Measurements from ENCODE around the gene PDK1. TPM values are rescaled to one million over a fixed set of nuclear protein-coding genes. Genes with fewer than 3 reads are reported as not detected.
A peak's percentile ranks its signal among the peaks of the same experiment; 100 is the strongest.

The PDK1 gene
- total RNA-seq, 3 donors from 2014 or later, result 18.3 to 22.9 (median 19.5) TPM

GRCh38 chr2:172624996-172625395, 69.1 kb downstream of the PDK1 start:
- Mint-ChIP-seq H3K36me3 (ENCODE audit: insufficient read depth) (peaks cover 26% of the 10 kb centered on the region), H3K9me3 (no peaks in the 10 kb centered on the region), H3K27me3 (ENCODE audit: low read depth) (no peaks in the 10 kb centered on the region), H3K4me1 (ENCODE audit: low read depth) (no peaks in the 10 kb centered on the region), H3K4me3 (no peak overlapping the region)
- no peak for DNase-seq
- ATAC-seq, result no peak

DNA sequence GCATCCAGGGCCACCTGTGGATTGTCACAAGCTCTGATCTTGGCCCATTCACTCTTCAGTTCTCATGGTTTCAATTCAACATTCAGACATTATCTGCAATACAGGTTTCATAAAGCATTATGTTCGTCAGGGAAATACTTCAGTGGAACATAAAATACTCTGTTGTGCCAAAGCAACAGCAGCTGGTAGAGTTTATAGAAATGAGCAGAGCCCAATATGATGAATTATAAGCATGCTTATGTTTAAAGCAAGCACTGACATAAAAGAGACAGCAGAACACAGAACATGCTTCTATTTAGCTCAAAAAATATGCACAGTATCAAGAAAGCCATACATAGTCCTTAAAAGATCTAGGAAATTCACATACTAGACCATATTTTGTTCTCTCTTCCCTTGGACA, 71.3 kb downstream of the PDK1 start:
- Mint-ChIP-seq H3K36me3 (ENCODE audit: insufficient read depth) (peaks cover 28% of the 10 kb centered on the region), H3K4me3 (no peak overlapping the region), H3K9me3 (no peaks in the 10 kb centered on the region), H3K4me1 (ENCODE audit: low read depth) (no peaks in the 10 kb centered on the region), H3K27me3 (ENCODE audit: low read depth) (no peaks in the 10 kb centered on the region)
- ATAC-seq, result no peak
- DNase-seq, result no peak

DNA sequence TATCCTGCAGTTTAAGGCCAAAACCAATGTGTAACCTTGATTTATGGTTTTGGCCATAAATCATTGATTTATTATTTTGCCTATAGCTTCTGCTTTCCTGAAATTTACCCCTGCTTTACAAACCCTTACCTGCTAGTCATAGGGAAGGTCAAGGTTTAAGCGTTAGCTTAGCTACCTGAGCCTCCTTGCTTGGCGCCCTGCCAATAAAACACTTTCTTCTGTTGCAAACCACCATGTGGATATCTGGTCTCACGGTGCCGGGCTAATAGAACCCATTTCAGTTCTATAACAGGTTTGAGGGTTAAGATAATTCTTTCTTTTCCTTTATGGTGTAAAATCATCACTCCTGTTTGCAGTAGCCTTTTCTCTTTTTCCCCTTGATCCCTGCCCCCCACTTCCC, 72.2 kb downstream of the PDK1 start:
- H3K4me1 Mint-ChIP-seq (ENCODE audit: low read depth), result no peaks in the 10 kb centered on the region
- no peak overlapping the region for H3K4me3 Mint-ChIP-seq
- H3K27me3 Mint-ChIP-seq (ENCODE audit: low read depth), result no peaks in the 10 kb centered on the region
- no peak for ATAC-seq
- H3K36me3 Mint-ChIP-seq (ENCODE audit: insufficient read depth), result peaks cover 28% of the 10 kb centered on the region
- no peak for DNase-seq
- H3K9me3 Mint-ChIP-seq, result no peaks in the 10 kb centered on the region

- Mint-ChIP-seq H3K4me1 (ENCODE audit: low read depth) (no peaks in the 10 kb centered on the region), H3K36me3 (ENCODE audit: insufficient read depth) (peaks cover 26% of the 10 kb centered on the region), H3K9me3 (no peaks in the 10 kb centered on the region), H3K27me3 (ENCODE audit: low read depth) (no peaks in the 10 kb centered on the region), H3K4me3 (no peak overlapping the region)
- ATAC-seq (no peak), DNase-seq (no peak)
These were observed 73.7 kb downstream of the PDK1 start for GRCh38 chr2:172629586-172629985.

DNA sequence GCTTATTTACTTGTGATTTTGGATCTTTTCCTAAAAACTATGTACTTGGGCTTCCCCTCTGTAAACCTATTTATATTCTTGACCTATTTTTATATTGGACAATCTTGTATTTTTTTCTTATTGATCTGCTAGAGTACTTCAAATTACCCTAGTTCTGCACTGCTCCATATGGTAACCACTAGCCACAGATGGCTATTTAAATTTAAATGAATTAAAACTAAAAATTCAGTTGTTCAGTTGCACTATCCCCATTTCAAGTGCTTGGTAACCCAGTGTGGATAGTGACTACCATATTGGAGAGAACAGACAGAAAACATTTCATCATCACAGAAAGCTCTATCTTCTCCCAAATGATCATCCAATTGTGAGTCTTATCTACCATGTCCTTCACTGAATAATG, 74.3 kb downstream of the PDK1 start:
- H3K9me3 Mint-ChIP-seq, result no peaks in the 10 kb centered on the region
- no peaks in the 10 kb centered on the region for H3K4me1 Mint-ChIP-seq (ENCODE audit: low read depth)
- no peaks in the 10 kb centered on the region for H3K27me3 Mint-ChIP-seq (ENCODE audit: low read depth)

DNA sequence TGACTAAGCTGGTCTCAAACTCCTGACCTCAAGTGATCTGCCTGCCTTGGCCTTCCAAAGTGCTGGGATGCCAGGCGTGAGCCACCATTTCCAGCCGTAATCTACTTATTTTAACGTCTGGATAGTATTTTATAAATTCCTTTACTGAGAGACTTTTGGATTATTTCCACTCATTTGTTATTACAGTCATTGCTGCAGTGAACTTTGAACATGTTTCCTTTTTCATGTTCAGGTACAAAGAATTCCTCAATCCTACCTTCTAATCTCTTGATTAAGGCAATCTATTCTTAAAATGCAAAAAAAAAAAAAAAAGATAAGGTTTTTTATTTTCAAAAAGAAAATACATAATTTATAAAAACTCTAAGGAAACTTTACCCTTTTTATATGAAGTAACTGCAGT, 78.6 kb downstream of the PDK1 start:
- Mint-ChIP-seq H3K27me3 (ENCODE audit: low read depth) (no peaks in the 10 kb centered on the region), H3K9me3 (no peaks in the 10 kb centered on the region), H3K4me3 (no peak overlapping the region), H3K4me1 (ENCODE audit: low read depth) (no peaks in the 10 kb centered on the region), H3K36me3 (ENCODE audit: insufficient read depth) (peaks cover 5% of the 10 kb centered on the region)
- no peak for ATAC-seq
- no peak for DNase-seq

More for the DNA sequence above, 74.3 kb downstream of the PDK1 start:
- ATAC-seq (no peak), DNase-seq (no peak)
- H3K4me3 Mint-ChIP-seq, result no peak overlapping the region
- peaks cover 25% of the 10 kb centered on the region for H3K36me3 Mint-ChIP-seq (ENCODE audit: insufficient read depth)

- Mint-ChIP-seq H3K27me3 (ENCODE audit: low read depth) (no peaks in the 10 kb centered on the region), H3K36me3 (ENCODE audit: insufficient read depth) (peaks cover 2% of the 10 kb centered on the region), H3K9me3 (no peaks in the 10 kb centered on the region), H3K4me3 (no peak overlapping the region), H3K4me1 (ENCODE audit: low read depth) (peaks cover 2% of the 10 kb centered on the region)
- DNase-seq (no peak), ATAC-seq (no peak)
These were observed 79.7 kb downstream of the PDK1 start for GRCh38 chr2:172635548-172635947.

GRCh38 chr2:172639256-172639655, 83.4 kb downstream of the PDK1 start:
- Mint-ChIP-seq H3K36me3 (ENCODE audit: insufficient read depth) (no peaks in the 10 kb centered on the region), H3K27me3 (ENCODE audit: low read depth) (peaks cover 2% of the 10 kb centered on the region), H3K4me1 (ENCODE audit: low read depth) (peaks cover 2% of the 10 kb centered on the region), H3K9me3 (no peaks in the 10 kb centered on the region), H3K4me3 (no peak overlapping the region)
- DNase-seq, result no peak
- ATAC-seq, result no peak

GRCh38 chr2:172639823-172640222, 83.9 kb downstream of the PDK1 start:
- peak; percentile 83 to 90 for ATAC-seq
- no peaks in the 10 kb centered on the region for H3K36me3 Mint-ChIP-seq (ENCODE audit: insufficient read depth)

DNA sequence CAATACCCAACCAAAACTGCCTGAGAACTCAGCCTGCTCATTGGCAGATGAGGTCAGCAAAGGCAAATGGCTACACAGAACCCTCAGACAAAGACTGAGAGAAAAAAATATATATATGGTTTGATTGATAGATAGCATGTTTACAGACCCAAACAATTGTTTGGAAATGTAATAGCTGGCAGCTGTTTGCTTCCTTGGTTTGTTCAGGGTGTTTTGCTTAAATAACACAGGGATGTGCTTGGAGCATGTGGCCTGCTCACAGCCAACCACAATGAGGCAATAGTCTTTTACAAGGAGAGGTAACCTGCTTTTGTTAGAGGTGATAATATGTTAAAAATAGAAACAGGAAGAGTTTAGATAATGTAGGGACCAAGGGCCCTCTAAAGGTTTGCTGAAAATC, 84.5 kb downstream of the PDK1 start:
- Mint-ChIP-seq H3K4me3 (no peak overlapping the region), H3K9me3 (no peaks in the 10 kb centered on the region), H3K36me3 (ENCODE audit: insufficient read depth) (no peaks in the 10 kb centered on the region), H3K4me1 (ENCODE audit: low read depth) (peaks cover 2% of the 10 kb centered on the region), H3K27me3 (ENCODE audit: low read depth) (peaks cover 2% of the 10 kb centered on the region)
- DNase-seq (no peak), ATAC-seq (no peak)

More at GRCh38 chr2:172639823-172640222, 83.9 kb downstream of the PDK1 start:
- Mint-ChIP-seq H3K4me1 (ENCODE audit: low read depth) (peaks cover 2% of the 10 kb centered on the region), H3K4me3 (no peak overlapping the region), H3K27me3 (ENCODE audit: low read depth) (peaks cover 2% of the 10 kb centered on the region), H3K9me3 (no peaks in the 10 kb centered on the region)
- DNase-seq, result no peak

- H3K4me1 Mint-ChIP-seq (ENCODE audit: low read depth), result peaks cover 2% of the 10 kb centered on the region
- no peaks in the 10 kb centered on the region for H3K9me3 Mint-ChIP-seq
- no peaks in the 10 kb centered on the region for H3K36me3 Mint-ChIP-seq (ENCODE audit: insufficient read depth)
- ATAC-seq (no peak), DNase-seq (no peak)
- H3K27me3 Mint-ChIP-seq (ENCODE audit: low read depth), result peaks cover 5% of the 10 kb centered on the region
- H3K4me3 Mint-ChIP-seq, result no peak overlapping the region
These were observed 86.6 kb downstream of the PDK1 start for GRCh38 chr2:172642301-172643020.

GRCh38 chr2:172643142-172643541, 87.3 kb downstream of the PDK1 start:
- peaks cover 5% of the 10 kb centered on the region for H3K27me3 Mint-ChIP-seq (ENCODE audit: low read depth)
- H3K36me3 Mint-ChIP-seq (ENCODE audit: insufficient read depth), result no peaks in the 10 kb centered on the region
- H3K9me3 Mint-ChIP-seq, result no peaks in the 10 kb centered on the region
- ATAC-seq (peak; percentile 47 to 66), DNase-seq (no peak)
- peaks cover 2% of the 10 kb centered on the region for H3K4me1 Mint-ChIP-seq (ENCODE audit: low read depth)
- H3K4me3 Mint-ChIP-seq, result no peak overlapping the region

- Mint-ChIP-seq H3K4me3 (no peak overlapping the region), H3K4me1 (ENCODE audit: low read depth) (no peaks in the 10 kb centered on the region), H3K27me3 (ENCODE audit: low read depth) (peaks cover 11% of the 10 kb centered on the region), H3K36me3 (ENCODE audit: insufficient read depth) (peaks cover 2% of the 10 kb centered on the region), H3K9me3 (peaks cover 16% of the 10 kb centered on the region)
- ATAC-seq (no peak), DNase-seq (no peak)
These were observed 91.5 kb downstream of the PDK1 start for GRCh38 chr2:172647439-172647838.

DNA sequence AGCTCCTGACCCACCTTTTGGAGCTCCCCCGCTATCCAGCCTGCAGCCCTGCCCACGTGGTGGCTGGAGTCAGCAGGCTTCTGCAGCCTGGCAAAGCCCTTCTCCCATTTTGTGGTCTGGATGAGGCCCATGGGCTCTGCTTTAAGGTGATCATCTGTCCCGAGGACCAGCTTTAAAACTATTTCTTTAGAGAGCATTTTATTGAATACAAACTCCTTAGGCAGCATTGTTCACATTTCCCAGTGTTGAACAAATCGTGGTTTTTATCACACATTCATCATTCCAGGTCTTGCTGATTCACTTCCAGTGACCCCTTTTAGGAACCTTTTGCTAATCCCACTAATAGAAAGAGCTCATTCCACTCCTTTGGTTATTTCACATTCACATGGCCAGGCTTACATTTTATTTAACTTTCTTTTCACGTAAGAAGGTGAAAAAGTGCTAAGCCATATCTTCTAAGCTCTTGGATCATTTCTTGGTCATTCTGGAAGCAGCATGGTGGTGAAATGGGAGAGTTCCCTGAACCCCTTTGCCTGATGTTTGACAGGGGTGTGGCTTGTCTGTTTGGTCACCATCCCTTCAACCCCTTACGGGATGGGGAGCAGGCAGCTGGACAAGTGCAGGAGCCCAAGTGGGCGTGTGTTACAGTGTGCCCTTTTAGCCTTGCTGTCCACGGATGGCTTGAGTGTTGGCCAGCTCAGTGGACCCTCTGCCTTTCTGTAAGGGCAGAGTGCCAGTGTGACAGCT, 99.4 kb downstream of the PDK1 start:
- no peak overlapping the region for H3K4me3 Mint-ChIP-seq
- H3K27me3 Mint-ChIP-seq (ENCODE audit: low read depth), result no peaks in the 10 kb centered on the region
- peaks cover 34% of the 10 kb centered on the region for H3K9me3 Mint-ChIP-seq
- DNase-seq (no peak), ATAC-seq (no peak)
- H3K36me3 Mint-ChIP-seq (ENCODE audit: insufficient read depth), result peaks cover 3% of the 10 kb centered on the region
- no peaks in the 10 kb centered on the region for H3K4me1 Mint-ChIP-seq (ENCODE audit: low read depth)
